Choroid plexus epithelial cell (primary cell): ENCODE results near the gene ST6GALNAC6.

Experiments used
- DNase-seq: peaks from one replicate; pipeline ENCODE4 v3.0.0-alpha.2; 2010; ENCODE audit warnings: low read depth
- H3K4me3 ChIP-seq: 2 replicates; pipeline ENCODE4 v1.5.1; 2011; ENCODE audit warnings: low read depth, mild to moderate bottlenecking, control low read depth, low read length, moderate library complexity
- TF ChIP-seq, protein P1 (sequence below): conservative IDR thresholded peaks from 2 replicates; pipeline ENCODE4 v1.5.1; 2011; ENCODE audit warnings: low read depth, mild to moderate bottlenecking, control low read depth, inconsistent platforms, low read length, moderate library complexity

ST6GALNAC6 gene

DNA sequence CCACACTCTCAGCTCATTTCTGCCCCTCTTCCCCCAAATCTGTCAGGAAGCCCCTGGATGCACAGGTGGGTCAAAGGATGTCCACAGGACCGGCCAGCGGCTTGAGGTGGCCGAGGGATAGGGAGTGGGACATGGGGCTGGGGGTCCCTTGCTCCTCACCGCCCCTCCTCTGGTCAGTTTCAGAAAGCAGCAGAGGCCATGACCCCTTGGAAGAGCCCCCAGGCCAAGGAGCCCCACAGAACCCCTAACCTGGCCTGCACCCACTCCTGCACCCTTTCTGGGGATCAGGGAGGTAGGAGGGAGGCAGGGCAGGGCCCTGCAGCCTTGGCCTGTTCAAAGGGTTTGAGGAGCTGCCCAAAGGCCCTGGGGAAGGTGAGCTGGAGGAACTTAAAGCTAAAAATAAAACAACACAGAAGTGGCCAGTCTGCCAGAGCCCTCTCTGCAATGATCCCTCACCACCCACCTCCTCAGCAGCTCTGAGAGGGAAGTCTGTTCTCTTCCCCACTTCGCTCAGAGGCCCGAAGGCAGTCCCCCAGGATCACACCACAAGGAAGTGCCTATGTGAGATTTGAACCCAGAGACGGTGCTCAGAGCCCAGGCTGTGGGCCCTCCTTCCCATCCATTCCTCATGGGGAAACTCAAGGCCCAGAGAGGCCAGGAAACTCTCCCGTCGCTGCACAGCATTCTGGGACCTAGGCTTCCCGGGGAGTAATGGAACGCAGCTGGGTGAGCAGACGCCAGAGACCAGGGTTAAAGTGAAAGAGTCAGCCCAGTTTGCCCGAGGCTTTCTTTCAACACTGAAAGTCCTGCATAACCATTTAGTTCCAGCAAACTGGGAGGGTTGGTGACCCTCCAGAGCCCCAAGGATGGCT, 45.9 kb downstream of the ST6GALNAC6 start:
- peak overlapping the region; percentile 65 for H3K4me3 ChIP-seq
- peak; percentile 54 for DNase-seq
- TF ChIP-seq, protein P1, sequence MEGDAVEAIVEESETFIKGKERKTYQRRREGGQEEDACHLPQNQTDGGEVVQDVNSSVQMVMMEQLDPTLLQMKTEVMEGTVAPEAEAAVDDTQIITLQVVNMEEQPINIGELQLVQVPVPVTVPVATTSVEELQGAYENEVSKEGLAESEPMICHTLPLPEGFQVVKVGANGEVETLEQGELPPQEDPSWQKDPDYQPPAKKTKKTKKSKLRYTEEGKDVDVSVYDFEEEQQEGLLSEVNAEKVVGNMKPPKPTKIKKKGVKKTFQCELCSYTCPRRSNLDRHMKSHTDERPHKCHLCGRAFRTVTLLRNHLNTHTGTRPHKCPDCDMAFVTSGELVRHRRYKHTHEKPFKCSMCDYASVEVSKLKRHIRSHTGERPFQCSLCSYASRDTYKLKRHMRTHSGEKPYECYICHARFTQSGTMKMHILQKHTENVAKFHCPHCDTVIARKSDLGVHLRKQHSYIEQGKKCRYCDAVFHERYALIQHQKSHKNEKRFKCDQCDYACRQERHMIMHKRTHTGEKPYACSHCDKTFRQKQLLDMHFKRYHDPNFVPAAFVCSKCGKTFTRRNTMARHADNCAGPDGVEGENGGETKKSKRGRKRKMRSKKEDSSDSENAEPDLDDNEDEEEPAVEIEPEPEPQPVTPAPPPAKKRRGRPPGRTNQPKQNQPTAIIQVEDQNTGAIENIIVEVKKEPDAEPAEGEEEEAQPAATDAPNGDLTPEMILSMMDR: no peak

DNA sequence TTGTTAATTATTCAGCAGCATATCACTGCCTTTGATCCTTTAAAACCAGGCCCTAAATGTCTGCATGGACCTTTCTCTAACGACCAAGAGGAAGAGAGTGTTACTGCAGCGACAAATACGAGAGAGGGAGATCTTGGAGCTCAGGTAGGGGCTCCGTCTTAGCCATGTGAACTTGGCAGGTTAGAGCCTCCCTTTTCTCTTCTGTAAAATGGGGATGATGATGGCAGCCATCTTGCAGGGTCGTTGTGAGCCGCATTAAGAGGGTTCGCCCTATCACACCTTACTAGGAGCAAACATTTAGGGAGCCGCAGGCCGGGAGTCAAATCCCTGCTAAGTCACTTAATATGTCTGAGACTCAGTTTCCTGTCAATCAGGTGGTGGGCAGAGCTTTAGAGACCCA, 46.6 kb downstream of the ST6GALNAC6 start:
- H3K4me3 ChIP-seq: peak overlapping the region; percentile 65
- TF ChIP-seq, protein P1: no peak
- no peak for DNase-seq

DNA sequence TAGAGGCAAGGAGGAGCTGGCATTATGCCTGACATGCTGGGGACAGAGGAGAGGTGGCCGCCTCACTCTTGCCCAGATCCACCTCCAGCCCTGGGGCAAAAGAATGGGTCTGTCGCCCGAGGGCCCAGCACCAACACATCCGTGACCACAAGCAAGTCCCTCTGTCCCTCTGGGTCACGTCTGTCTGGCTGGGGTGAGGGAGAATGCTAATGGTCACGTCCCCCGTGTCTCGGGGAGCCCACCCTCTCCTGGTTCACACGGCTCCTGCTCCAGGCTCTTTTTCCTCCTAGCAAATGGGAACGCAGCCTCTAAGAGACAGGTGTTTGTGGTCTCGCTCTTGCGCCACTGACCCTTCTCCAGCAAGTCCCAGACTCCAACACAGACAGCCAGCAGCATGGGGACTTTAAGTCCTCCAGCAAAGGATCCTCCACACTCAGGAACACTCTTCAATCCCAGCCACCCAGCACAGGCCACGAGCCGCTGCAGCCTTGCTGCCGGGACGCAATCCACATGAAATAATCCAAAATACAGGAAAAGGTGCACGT, 49.0 kb downstream of the ST6GALNAC6 start:
- no peak for DNase-seq
- H3K4me3 ChIP-seq: no peak overlapping the region
- TF ChIP-seq, protein P1: no peak

DNA sequence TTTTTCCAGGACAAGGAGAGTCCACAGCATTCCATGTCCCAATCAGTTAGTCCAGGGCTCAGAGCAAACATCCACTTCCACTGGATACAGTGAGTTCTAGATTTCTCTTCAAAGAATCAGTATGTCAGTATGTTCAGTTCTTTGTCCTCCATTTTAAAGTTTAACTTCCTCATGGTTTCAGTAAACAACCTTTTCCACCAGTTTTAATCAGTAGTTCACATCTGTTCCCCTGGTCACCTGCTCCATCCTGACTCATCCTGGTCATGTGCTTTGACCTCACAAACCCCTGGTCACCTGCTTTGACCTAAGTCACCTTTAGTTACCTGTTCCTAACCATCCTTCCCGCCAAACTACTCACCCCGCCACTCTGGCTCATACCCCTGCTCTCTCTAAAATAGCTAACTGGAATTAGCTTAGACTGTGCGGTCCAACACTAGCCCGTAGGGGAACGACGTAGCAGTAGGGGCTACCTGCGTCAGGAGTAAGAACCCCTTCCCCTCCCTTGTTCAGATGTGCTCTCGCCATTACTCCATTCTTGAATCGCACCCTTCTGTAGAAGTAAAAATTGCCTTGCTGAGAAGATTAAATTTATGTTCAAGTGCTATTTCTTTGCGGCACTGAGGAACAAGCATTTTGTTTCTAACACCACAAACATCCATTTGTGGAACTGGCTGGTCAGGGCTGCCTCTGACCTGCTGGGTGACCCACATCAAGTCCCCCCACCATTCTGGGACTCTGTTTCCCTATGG, 50.5 kb downstream of the ST6GALNAC6 start:
- DNase-seq: no peak
- TF ChIP-seq, protein P1: no peak
- H3K4me3 ChIP-seq: no peak overlapping the region

DNA sequence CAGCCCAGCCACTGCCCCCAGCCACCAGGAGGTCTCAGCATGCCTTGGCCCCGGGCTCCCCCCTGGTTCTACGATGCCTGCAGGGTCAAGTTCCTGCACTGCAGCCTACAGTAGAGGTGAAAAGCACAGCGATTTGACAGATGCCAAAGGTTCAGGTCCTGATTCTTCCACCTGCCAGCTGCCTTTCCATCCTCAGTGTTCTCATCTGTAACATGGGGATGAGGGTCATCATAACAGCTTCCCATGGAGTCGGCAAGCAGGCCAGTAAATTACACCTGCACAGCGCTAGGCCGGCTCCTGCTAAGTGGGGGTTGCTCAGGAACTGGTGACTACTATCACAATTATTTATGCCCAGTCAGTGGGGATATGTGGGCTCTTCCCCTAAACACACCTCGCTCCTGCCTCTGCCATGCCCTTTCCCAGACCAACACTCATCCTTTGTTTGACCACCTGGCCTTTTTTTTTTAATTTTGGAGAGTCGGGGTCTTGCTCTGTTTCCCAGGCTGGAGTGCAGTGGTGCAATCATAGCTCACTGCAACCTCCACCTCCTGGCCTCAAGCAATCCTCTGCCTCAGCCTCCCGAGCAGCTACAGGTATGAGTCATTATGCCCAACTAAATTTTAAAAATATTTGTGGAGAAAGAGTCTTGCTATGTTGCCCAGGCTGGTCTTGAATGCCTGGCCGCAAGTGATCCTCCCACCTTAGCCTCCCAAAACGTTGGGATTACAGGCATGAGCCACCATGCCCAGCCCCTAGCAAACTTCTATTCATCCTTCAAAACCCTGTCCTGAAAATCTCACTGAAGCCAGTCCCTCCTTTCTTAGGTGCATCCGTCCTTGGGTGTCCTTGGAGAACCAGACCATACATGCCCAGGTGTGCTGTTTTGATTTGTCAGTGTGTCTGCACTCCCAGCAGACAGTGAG, 51.3 kb downstream of the ST6GALNAC6 start:
- no peak for DNase-seq
- no peak overlapping the region for H3K4me3 ChIP-seq
- TF ChIP-seq, protein P1: no peak

DNA sequence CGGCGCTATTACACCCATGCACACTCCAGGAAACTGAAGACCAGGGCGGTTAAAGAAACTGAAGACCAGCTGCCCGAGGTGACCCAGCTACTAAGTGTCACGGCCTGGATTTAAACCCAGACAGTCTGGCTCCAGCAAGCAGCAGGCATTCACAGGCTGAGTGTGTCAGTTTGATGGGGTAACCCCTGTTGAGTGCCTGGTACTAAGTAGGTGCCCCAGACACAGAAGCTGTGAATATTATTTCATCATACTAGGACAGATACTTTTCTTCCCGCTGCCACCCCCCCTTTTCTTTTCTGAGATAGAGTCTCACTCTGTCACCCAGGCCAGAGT, 52.3 kb downstream of the ST6GALNAC6 start:
- peak; percentile 66 for DNase-seq
- TF ChIP-seq, protein P1: no peak
- no peak overlapping the region for H3K4me3 ChIP-seq
